ENCODE results near the gene SUFU. TPM values are rescaled to one million over a fixed set of nuclear protein-coding genes. Genes with fewer than 3 reads are reported as not detected.

SUFU gene
- total RNA-seq, 2 donors from 2014 or later: 3.1 to 6.6 TPM

- Histone ChIP-seq H3K4me1 (peaks cover 8% of the 10 kb centered on the region), H3K27ac (peak overlapping the region in 1 of 4 donors; percentile 64), H3K9me3 (no peaks in the 10 kb centered on the region), H3K36me3 (replicated peaks in 1 of 2; ENCODE audit: insufficient read depth in 1 of 2, low read depth in 2 of 2) (no peaks in the 10 kb centered on the region), H3K4me3 (no peak overlapping the region), H3K27me3 (no peaks in the 10 kb centered on the region)
- intact Hi-C loops (cut with DNase I): no loop called here
- no peak for TF ChIP-seq POLR2A (IDR thresholded peaks at IDR 0.05)
- no peak for TF ChIP-seq CTCF (IDR thresholded peaks at IDR 0.05)
- DNase-seq (no peak), ATAC-seq (peak; percentile 8)
- WGBS, 2 donors: 62 to 75% methylated on average over 4 of the region's 4 CpGs
Measured at GRCh38 chr10:102611514-102612087, 107.8 kb downstream of the SUFU start.

- Histone ChIP-seq H3K4me1 (peaks cover 8% of the 10 kb centered on the region), H3K4me3 (no peak overlapping the region), H3K9me3 (no peaks in the 10 kb centered on the region), H3K36me3 (replicated peaks in 1 of 2; ENCODE audit: insufficient read depth in 1 of 2, low read depth in 2 of 2) (peaks cover 0 to 3% of the 10 kb centered on the region in 2 donors), H3K27me3 (no peaks in the 10 kb centered on the region), H3K27ac (peak overlapping the region in 3 of 4 donors; percentile 0 to 64 (median 60))
- no peak for DNase-seq
- ATAC-seq: no peak
- TF ChIP-seq CTCF (IDR thresholded peaks at IDR 0.05): no peak
- no peak for TF ChIP-seq POLR2A (IDR thresholded peaks at IDR 0.05)
- intact Hi-C loops (cut with DNase I): no loop called here
- 68 to 91% methylated on average over 8 of the region's 8 CpGs for WGBS, 2 donors
Measured at GRCh38 chr10:102612964-102613275, 109.1 kb downstream of the SUFU start.

- Histone ChIP-seq H3K27me3 (no peaks in the 10 kb centered on the region), H3K36me3 (replicated peaks in 1 of 2; ENCODE audit: insufficient read depth in 1 of 2, low read depth in 2 of 2) (peaks cover 0 to 3% of the 10 kb centered on the region in 2 donors), H3K9me3 (no peaks in the 10 kb centered on the region), H3K4me1 (peaks cover 8% of the 10 kb centered on the region), H3K27ac (peak overlapping the region in 1 of 4 donors; percentile 64), H3K4me3 (no peak overlapping the region)
- intact Hi-C loops (cut with DNase I): no loop called here
- ATAC-seq (no peak), DNase-seq (no peak)
- TF ChIP-seq CTCF (IDR thresholded peaks at IDR 0.05): no peak
- TF ChIP-seq POLR2A (IDR thresholded peaks at IDR 0.05): no peak
- WGBS, 2 donors: 93% methylated on average over 2 to 7 of the region's 7 CpGs
Measured at GRCh38 chr10:102613286-102613685, 109.5 kb downstream of the SUFU start.

- H3K36me3 ChIP-seq (replicated peaks in 1 of 2; ENCODE audit: insufficient read depth in 1 of 2, low read depth in 2 of 2): peaks cover 0 to 3% of the 10 kb centered on the region in 2 donors
- H3K4me3 ChIP-seq: no peak overlapping the region
- no peaks in the 10 kb centered on the region for H3K9me3 ChIP-seq
- no peak overlapping the region for H3K27ac ChIP-seq
- 78 to 88% methylated on average over 8 of the region's 8 CpGs for WGBS, 2 donors
- DNase-seq (no peak), ATAC-seq (no peak)
- H3K4me1 ChIP-seq: peaks cover 8% of the 10 kb centered on the region
- no peaks in the 10 kb centered on the region for H3K27me3 ChIP-seq
- intact Hi-C loops (cut with DNase I): no loop called here
- TF ChIP-seq POLR2A (IDR thresholded peaks at IDR 0.05) (no peak), CTCF (IDR thresholded peaks at IDR 0.05) (no peak)
Measured at GRCh38 chr10:102613785-102614184, 110.0 kb downstream of the SUFU start.

- no peak for ATAC-seq
- no peak for DNase-seq
- no peak overlapping the region for H3K4me3 ChIP-seq
- H3K36me3 ChIP-seq (replicated peaks in 1 of 2; ENCODE audit: insufficient read depth in 1 of 2, low read depth in 2 of 2): peaks cover 0 to 3% of the 10 kb centered on the region in 2 donors
- H3K4me1 ChIP-seq: peaks cover 12% of the 10 kb centered on the region
- H3K27ac ChIP-seq: no peak overlapping the region
- 95 to 97% methylated on average over 4 to 5 of the region's 5 CpGs for WGBS, 2 donors
- no peaks in the 10 kb centered on the region for H3K27me3 ChIP-seq
- TF ChIP-seq CTCF (IDR thresholded peaks at IDR 0.05): no peak
- no peak for TF ChIP-seq POLR2A (IDR thresholded peaks at IDR 0.05)
- intact Hi-C loops (cut with DNase I): no loop called here
- H3K9me3 ChIP-seq: no peaks in the 10 kb centered on the region
Measured at GRCh38 chr10:102614888-102615287, 111.1 kb downstream of the SUFU start.
